Neural cell (in vitro differentiated cells): ENCODE measurements around the gene SYT13. TPM values are rescaled to one million over a fixed set of nuclear protein-coding genes. Genes with fewer than 3 reads are reported as not detected.

Experiments used
- H2AFZ ChIP-seq: fragments of 200-600, 300-800 bp; sonication (generic), shearing (Covaris generic); 2 replicates; pipeline ENCODE4 v1.6.0; 2014; ENCODE audit warnings: low read depth, mild to moderate bottlenecking, antibody characterized with exemption, low read length, moderate library complexity
- H3F3A ChIP-seq: fragments of 200-600 bp; shearing (Covaris generic); 2 replicates; pipeline ENCODE4 v1.6.1; 2016; ENCODE audit warnings: mild to moderate bottlenecking, moderate library complexity, mixed read lengths, antibody characterized with exemption, low read length; ENCODE audit not compliant: insufficient read depth, poor library complexity, severe bottlenecking
- H3K27ac ChIP-seq: fragments of 200-600, 300-800 bp; sonication (generic), shearing (Covaris generic); 2 replicates; pipeline ENCODE4 v1.5.1; 2014; ENCODE audit warnings: mild to moderate bottlenecking, low read length, moderate library complexity
- H3K27me3 ChIP-seq: fragments of 300-800, 200-600 bp; sonication (generic), shearing (Covaris generic); 2 replicates; pipeline ENCODE4 v1.6.0; 2014; ENCODE audit warnings: mild to moderate bottlenecking, low read depth, low read length, moderate library complexity; ENCODE audit not compliant: insufficient read depth
- H3K36me3 ChIP-seq: fragments of 300-800, 200-600 bp; sonication (generic), shearing (Covaris generic); 2 replicates; pipeline ENCODE4 v1.5.1; 2014; ENCODE audit warnings: mild to moderate bottlenecking, antibody characterized with exemption, low read length, moderate library complexity; ENCODE audit not compliant: insufficient read depth
- H3K4me2 ChIP-seq: fragments of 300-800, 200-600 bp; sonication (generic), shearing (Covaris generic); 2 replicates; pipeline ENCODE4 v1.6.0; 2014; ENCODE audit warnings: mild to moderate bottlenecking, low read length
- H3K4me3 ChIP-seq: fragments of 300-800, 200-600 bp; sonication (generic), shearing (Covaris generic); 2 replicates; pipeline ENCODE4 v1.5.1; 2014; ENCODE audit warnings: mild to moderate bottlenecking, low read length, moderate library complexity
- H3K79me2 ChIP-seq: fragments of 200-600 bp; shearing (Covaris generic); replicated peaks from 2 replicates; pipeline ENCODE4 v1.6.0; 2014; ENCODE audit warnings: mild to moderate bottlenecking, low read length, moderate library complexity; ENCODE audit not compliant: insufficient read depth
- H3K9ac ChIP-seq: fragments of 300-800, 200-600 bp; sonication (generic), shearing (Covaris generic); 2 replicates; pipeline ENCODE4 v1.6.1; 2016; ENCODE audit warnings: mild to moderate bottlenecking, low read length, mixed read lengths
- H3K9me2 ChIP-seq: fragments of 200-600 bp; shearing (Covaris generic); 2 replicates; pipeline ENCODE4 v1.6.1; 2016; ENCODE audit warnings: mild to moderate bottlenecking, low read length, mixed read lengths; ENCODE audit not compliant: insufficient read depth
- H3K9me3 ChIP-seq: fragments of 200-600, 300-800 bp; sonication (generic), shearing (Covaris generic); 2 replicates; pipeline ENCODE4 v1.6.1; 2016; ENCODE audit warnings: mild to moderate bottlenecking, mixed run types, low read length, moderate library complexity, mixed read lengths
- H4K20me1 ChIP-seq: fragments of 200-600 bp; shearing (Covaris generic); 2 replicates; pipeline ENCODE4 v1.6.1; 2016; ENCODE audit warnings: mild to moderate bottlenecking, mixed run types; ENCODE audit not compliant: insufficient read depth
- CTCF ChIP-seq: fragments of 450-650 bp; IDR thresholded peaks from 2 replicates; pipeline ENCODE4 v1.5.1; 2014; ENCODE audit warnings: antibody characterized with exemption, mild to moderate bottlenecking, moderate library complexity; ENCODE audit not compliant: poor library complexity, severe bottlenecking
- EP300 ChIP-seq: fragments of 450-650 bp; conservative IDR thresholded peaks from 2 replicates; pipeline ENCODE4 v1.6.1; 2014; ENCODE audit warnings: antibody characterized with exemption, mild to moderate bottlenecking, moderate library complexity; ENCODE audit not compliant: poor library complexity, severe bottlenecking
- EZH2 ChIP-seq: fragments of 200-600, 300-800 bp; shearing (Covaris generic), sonication (generic); IDR thresholded peaks from 2 replicates; pipeline ENCODE4 v1.6.1; 2014; ENCODE audit warnings: antibody characterized with exemption, low read length, borderline replicate concordance, mild to moderate bottlenecking; ENCODE audit not compliant: insufficient read depth, poor library complexity, severe bottlenecking
- MXI1 ChIP-seq: fragments of 450-650 bp; conservative IDR thresholded peaks from 2 replicates; pipeline ENCODE4 v1.6.1; 2014; ENCODE audit warnings: antibody characterized with exemption, mild to moderate bottlenecking; ENCODE audit not compliant: poor library complexity, severe bottlenecking
- POLR2AphosphoS5 ChIP-seq: IDR thresholded peaks from 2 replicates; pipeline ENCODE4 v1.6.1; 2012
- RAD21 ChIP-seq: fragments of 450-650 bp; conservative IDR thresholded peaks from 2 replicates; pipeline ENCODE4 v1.6.1; 2014; ENCODE audit warnings: antibody characterized with exemption, mild to moderate bottlenecking, moderate library complexity
- REST ChIP-seq: IDR thresholded peaks from 2 replicates; pipeline ENCODE4 v1.6.1; 2012; ENCODE audit warnings: borderline replicate concordance
- SMC3 ChIP-seq: fragments of 450-650 bp; conservative IDR thresholded peaks from 2 replicates; pipeline ENCODE4 v1.6.1; 2014; ENCODE audit warnings: antibody characterized with exemption, mild to moderate bottlenecking, moderate library complexity; ENCODE audit not compliant: poor library complexity
- TAF1 ChIP-seq: IDR thresholded peaks from 2 replicates; pipeline ENCODE4 v1.6.1; 2012; ENCODE audit warnings: low read depth
- polyA plus RNA-seq: library from polyadenylated mRNA; depleted of rRNA; stranded (reverse); fragments of >200 nt; gene quantifications from 2 replicates; pipeline ENCODE4 v1.2.3, GENCODE V29; 2014

SYT13 gene
- polyA plus RNA-seq, 1 donor from 2014 or later: 60.8 TPM

- H3K27ac ChIP-seq: no peak overlapping the region
- H3K4me2 ChIP-seq: no peak overlapping the region
- no peaks in the 10 kb centered on the region for H4K20me1 ChIP-seq
- H3K27me3 ChIP-seq: no peaks in the 10 kb centered on the region
- TF ChIP-seq EP300: no peak
- TF ChIP-seq RAD21: no peak
- no peak for TF ChIP-seq EZH2
- TF ChIP-seq MXI1: no peak
- no peak for TF ChIP-seq REST
- H3F3A ChIP-seq: no peaks in the 10 kb centered on the region
- H3K9me3 ChIP-seq: no peaks in the 10 kb centered on the region
- no peaks in the 10 kb centered on the region for H3K9me2 ChIP-seq
- H2AFZ ChIP-seq: no peak overlapping the region
- no peaks in the 10 kb centered on the region for H3K79me2 ChIP-seq
- H3K9ac ChIP-seq: no peak overlapping the region
- peaks cover 15% of the 10 kb centered on the region for H3K36me3 ChIP-seq
- H3K4me3 ChIP-seq: no peak overlapping the region
Observed at GRCh38 chr11:45225277-45225676, 60.9 kb downstream of the SYT13 start.

- H4K20me1 ChIP-seq: no peaks in the 10 kb centered on the region
- no peaks in the 10 kb centered on the region for H3K79me2 ChIP-seq
- H3F3A ChIP-seq: no peaks in the 10 kb centered on the region
- H3K9ac ChIP-seq: no peak overlapping the region
- TF ChIP-seq CTCF: no peak
- H3K36me3 ChIP-seq: peaks cover 15% of the 10 kb centered on the region
- H3K27ac ChIP-seq: no peak overlapping the region
- H3K9me3 ChIP-seq: no peaks in the 10 kb centered on the region
- H3K27me3 ChIP-seq: no peaks in the 10 kb centered on the region
- H3K4me2 ChIP-seq: no peak overlapping the region
- H3K4me3 ChIP-seq: no peak overlapping the region
- no peaks in the 10 kb centered on the region for H3K9me2 ChIP-seq
- no peak overlapping the region for H2AFZ ChIP-seq
Observed at GRCh38 chr11:45224766-45225165, 61.4 kb downstream of the SYT13 start.

GRCh38 chr11:45223496-45223895, 62.6 kb downstream of the SYT13 start:
- Histone ChIP-seq H3F3A (no peaks in the 10 kb centered on the region), H3K4me2 (no peak overlapping the region), H3K4me3 (no peak overlapping the region), H3K79me2 (no peaks in the 10 kb centered on the region), H3K9me3 (no peaks in the 10 kb centered on the region), H3K27me3 (no peaks in the 10 kb centered on the region), H3K36me3 (peaks cover 15% of the 10 kb centered on the region), H2AFZ (no peak overlapping the region), H3K27ac (no peak overlapping the region), H3K9me2 (no peaks in the 10 kb centered on the region), H4K20me1 (no peaks in the 10 kb centered on the region), H3K9ac (no peak overlapping the region)
- no peak for TF ChIP-seq EZH2
- no peak for TF ChIP-seq CTCF
- TF ChIP-seq MXI1: no peak
- TF ChIP-seq POLR2AphosphoS5: no peak
- no peak for TF ChIP-seq REST
- no peak for TF ChIP-seq TAF1
- no peak for TF ChIP-seq EP300
- no peak for TF ChIP-seq SMC3
- TF ChIP-seq RAD21: no peak
